HG03025 (cell line): Measurements from ENCODE around the gene PATE4.
"Not testable (repeated sequence)": the region's sequence is repeated elsewhere in the genome, so short reads cannot be mapped to it uniquely, and the experiment has no call there.

ENCODE experiments used
- ATAC-seq: cut with Tn5 transposase; IDR thresholded peaks from one replicate; pipeline ENCODE4 v1.9.1; 2021; ENCODE audit warnings: mild to moderate bottlenecking, moderate library complexity; ENCODE audit not compliant: unreplicated experiment, low FRiP score

The PATE4 gene

GRCh38 chr11:125833016-125833415, at the start of gene PATE4:
Gene PATE4, plus strand, starts transcription at chr11:125833316. Its CDS starts 44 bp downstream, at chr11:125833360.
- ATAC-seq: no peak

- no peak for ATAC-seq
Observed at GRCh38 chr11:125784678-125785077, 48.4 kb upstream of the PATE4 start.

- no peak for ATAC-seq
Observed at GRCh38 chr11:125787827-125788226, 45.3 kb upstream of the PATE4 start, which contains the start of gene PATE3. Gene PATE3, plus strand, starts transcription at chr11:125788127. Its CDS starts 25 bp downstream, at chr11:125788152.

DNA sequence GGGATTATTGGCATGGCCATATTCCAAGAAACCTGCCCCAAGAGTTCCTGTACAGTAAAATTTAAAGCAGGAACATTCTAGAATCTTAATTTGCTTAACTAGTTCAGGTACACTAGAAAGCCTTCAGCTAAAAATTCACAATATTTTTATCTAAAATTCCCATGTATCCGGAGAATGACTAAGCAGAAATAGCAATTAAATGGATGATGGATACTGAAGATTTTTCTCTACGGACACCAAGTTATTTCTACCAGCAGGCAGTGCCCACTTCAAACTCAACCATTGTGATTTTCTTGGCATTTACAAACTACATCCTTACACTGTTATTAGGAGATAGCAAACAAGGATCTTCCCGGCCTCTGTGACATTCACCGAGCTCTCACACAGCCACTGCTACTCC, 42.3 kb upstream of the PATE4 start:
- no peak for ATAC-seq

GRCh38 chr11:125797641-125798040, 35.5 kb upstream of the PATE4 start:
- no peak for ATAC-seq

GRCh38 chr11:125799808-125800207, 33.3 kb upstream of the PATE4 start:
- ATAC-seq: no peak

DNA sequence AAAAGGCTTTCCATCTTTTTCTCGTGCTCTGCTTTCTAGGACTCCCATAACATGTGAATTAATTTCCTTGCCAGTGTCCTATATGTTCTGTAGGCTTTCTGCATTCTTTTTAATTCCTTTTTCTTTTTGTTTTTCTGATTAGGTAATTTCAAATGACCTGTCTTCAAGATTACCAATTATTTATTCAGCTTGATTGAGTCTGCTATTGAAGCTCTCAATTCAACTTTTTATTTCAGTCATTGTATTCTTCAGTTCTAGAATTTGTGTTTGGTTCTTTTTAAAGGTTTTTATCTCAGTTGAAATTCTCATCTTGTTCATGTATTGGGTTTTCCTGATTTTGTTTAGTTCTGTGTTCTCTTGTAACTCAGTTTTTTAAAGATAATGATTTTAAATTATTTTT, 30.7 kb upstream of the PATE4 start:
- ATAC-seq: no peak

- ATAC-seq: no peak
Observed at GRCh38 chr11:125807909-125808308, 25.2 kb upstream of the PATE4 start.

DNA sequence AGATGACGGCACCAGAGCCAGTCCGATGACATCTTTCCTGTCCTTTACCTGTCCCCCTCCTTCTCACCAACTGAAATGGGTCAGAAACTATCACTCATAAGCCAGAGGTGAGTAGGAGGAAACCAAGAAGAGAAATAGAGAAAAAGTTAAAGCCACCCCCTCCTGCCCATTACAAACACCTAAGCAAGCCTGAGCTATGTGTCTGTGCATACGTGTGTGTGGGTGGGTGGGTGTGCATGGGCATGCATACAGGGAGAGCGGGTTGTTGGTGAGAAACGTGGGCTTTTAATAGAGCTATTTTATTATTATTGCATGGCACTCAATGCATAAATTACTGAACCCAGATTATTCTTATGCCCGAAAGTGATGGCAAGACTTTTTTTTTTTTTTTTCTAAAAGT, 2.6 kb downstream of the PATE4 start:
- no peak for ATAC-seq

DNA sequence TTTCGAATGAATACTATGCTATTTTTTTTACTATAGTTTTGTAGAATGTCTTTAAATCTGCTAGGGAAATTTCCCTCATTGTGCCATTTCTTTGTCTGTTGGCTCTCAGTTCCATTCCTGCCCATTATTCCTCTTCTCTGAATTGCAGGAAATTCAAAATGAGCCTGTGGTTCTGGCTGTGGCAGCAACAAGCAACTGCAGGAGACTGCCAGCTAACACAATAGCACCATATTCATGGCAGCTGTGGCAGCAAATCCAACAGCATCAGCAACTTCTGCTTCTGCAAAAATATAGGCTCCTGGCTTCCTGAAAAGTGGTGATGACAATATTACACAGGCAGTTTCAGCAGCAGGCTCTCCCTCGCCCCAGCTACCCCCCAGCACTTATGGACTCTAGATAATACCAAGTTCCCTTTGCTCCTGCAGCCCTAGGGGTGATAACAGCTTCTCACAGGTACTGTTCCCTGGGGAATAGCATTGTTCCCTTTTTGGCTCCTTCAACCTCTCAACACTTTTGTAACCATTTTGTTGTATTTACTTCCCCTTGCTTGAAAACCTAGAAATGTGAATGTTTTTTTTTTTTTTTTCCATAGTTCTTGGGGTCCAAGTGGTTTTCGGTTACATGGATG, 9.3 kb downstream of the PATE4 start:
- no peak for ATAC-seq

DNA sequence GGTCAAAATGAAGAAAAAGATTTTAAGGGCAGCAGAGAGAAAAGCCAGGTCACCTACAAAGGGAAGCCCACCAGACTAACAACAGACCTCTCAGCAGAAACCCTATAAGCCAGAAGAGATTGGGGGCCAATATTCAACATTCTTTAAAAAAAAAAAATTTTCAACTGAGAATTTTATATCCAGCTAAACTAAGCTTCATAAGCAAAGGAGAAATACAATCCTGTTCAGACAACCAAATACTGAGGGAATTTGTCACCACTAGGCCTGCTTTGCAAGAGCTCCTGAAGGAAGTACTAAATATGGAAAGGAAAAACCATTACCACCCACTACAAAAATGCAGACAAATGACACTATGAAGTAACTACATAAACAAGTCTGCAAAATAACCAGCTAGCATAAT, 13.1 kb downstream of the PATE4 start:
- ATAC-seq: no peak

DNA sequence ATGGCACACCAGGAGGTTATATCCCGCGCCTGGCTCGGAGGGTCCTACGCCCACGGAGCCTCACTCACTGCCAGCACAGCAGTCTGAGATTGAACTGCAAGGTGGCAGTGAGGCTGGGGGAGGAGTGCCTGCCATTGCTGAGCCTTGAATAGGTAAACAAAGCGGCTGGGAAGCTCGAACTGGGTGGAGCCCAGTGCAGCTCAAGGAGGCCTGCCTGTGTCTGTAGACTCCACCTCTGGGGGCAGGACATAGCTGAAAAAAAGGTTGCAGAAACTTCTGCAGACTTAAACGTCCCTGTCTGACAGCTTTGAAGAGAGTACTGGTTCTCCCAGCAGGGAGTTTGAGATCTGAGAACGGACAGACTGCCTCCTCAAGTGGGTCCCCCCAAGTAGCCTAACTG, 24.6 kb downstream of the PATE4 start:
- ATAC-seq: not testable (repeated sequence)

- not testable (repeated sequence) for ATAC-seq
Observed at GRCh38 chr11:125862786-125863185, 29.7 kb downstream of the PATE4 start.

GRCh38 chr11:125865354-125865753, 32.2 kb downstream of the PATE4 start:
- not testable (repeated sequence) for ATAC-seq

DNA sequence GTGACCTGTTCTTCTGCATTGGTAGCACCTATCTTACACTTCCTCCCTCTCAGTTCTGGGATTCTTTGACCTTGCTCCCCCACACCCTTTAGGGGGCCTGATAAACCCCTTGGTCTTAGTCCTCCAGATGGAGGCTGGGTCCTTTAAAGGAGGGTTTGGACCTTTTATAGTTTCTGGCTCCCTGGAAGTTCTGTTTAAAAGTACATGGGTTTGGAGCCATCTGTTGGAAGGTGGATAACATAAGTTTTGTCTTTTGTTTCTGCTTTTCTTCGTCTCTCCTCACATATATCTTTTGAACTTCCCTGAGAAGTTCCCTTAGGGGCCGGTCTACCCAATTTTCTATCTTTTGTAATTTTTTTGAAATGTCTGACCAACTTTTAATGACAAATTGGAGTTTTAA, 36.4 kb downstream of the PATE4 start:
- ATAC-seq: no peak

DNA sequence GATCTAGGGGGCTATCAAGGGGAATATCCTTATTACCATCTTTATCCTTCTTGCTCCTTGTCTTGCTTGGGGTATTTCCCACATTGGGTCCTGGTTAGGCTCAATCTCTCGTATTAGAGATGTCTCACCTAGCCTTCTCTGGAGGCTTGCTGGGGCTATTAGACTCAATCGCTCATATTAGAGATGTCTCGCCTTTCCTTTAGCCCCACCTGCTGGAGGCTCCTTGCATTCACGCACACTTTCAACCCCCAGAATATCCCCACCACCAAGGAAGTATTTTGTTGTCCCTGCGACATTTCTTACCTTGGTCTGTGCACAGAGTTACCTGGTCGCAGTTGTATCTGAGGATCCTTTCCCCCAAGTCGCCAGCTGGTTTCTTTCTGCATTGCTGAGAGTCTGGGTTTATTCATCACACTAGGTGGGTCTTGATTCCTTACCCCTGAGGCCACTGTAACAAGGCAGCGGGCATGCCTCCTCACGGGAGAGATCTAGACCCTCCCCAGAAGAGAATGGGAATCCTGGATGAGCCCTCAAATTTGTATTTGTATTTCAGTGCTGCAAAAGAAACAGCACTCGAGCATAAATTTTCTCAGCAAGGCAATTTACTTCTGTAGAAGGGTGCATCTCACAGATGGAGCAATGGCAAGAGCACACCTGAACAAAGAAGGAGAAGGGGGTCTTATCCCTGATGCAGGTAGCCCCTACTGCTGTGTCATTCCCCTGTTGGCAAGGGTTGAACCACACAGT, 38.4 kb downstream of the PATE4 start:
- no peak for ATAC-seq

GRCh38 chr11:125872138-125872491, 39.0 kb downstream of the PATE4 start:
- no peak for ATAC-seq

GRCh38 chr11:125873881-125874555, 40.9 kb downstream of the PATE4 start:
- no peak for ATAC-seq

- ATAC-seq: no peak
Observed at GRCh38 chr11:125874556-125875124, 41.5 kb downstream of the PATE4 start.

- ATAC-seq: no peak
Observed at GRCh38 chr11:125881291-125881690, 48.2 kb downstream of the PATE4 start.

DNA sequence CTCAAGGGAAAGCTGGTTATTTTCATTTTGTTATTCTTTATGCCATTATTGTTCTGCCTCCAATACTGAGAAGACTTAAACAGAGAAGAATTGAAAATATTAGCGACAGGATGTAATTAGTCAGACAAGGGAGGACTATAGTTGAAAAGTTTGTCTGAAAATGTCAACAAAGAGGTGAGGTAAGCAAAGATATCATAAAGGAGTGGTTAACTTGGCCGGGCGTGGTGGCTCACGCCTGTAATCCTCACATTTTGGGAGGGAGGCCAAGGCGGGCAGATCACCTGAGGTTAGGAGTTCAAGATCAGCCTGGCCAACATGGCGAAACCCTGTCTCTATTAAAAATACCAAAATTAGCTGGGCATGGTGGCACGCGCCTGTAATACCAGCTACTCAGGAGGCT, 50.3 kb downstream of the PATE4 start:
- no peak for ATAC-seq
